ENCODE data around the gene PBXIP1. TPM values are rescaled to one million over a fixed set of nuclear protein-coding genes. Genes with fewer than 3 reads are reported as not detected.

The PBXIP1 gene
- total RNA-seq, 4 donors from 2014 or later = 52.5 to 120 (median 97.9) TPM

GRCh38 chr1:154936555-154937084 lies 19.3 kb downstream of the PBXIP1 start, which contains the start of gene PMVK:
TSS of gene PMVK (minus strand) at chr1:154936719. CDS start at chr1:154936685, 34 bp downstream.
- Histone ChIP-seq H3K27ac (peak within 1 kb of the TSS; percentile 88 to 100 (median 95)), H3K36me3 (peaks cover 0 to 7% (median 0%) of the 10 kb centered on the region in 3 donors), H3K4me1 (peaks cover 0 to 40% (median 12%) of the 10 kb centered on the region in 4 donors), H3K4me3 (peak within 1 kb of the TSS; percentile 65 to 72 (median 69)), H3K9me3 (no peaks in the 10 kb centered on the region), H3K27me3 (no peaks in the 10 kb centered on the region)
- TF ChIP-seq CTCF (IDR thresholded peaks at IDR 0.05) (peak; percentile 23 to 67 (median 45)), EP300 (IDR thresholded peaks at IDR 0.05) (peak in 1 of 2 donors; percentile 86), POLR2A (IDR thresholded peaks at IDR 0.05) (peak; percentile 17 to 78)
- WGBS, 2 donors = 0 to 1% methylated on average over 30 to 35 of the region's 45 CpGs
- DNase-seq (ENCODE audit: low spot score in 2 of 2) = peak; percentile 95 to 97

- TF ChIP-seq CTCF (IDR thresholded peaks at IDR 0.05) (no peak), EP300 (IDR thresholded peaks at IDR 0.05) (no peak), POLR2A (IDR thresholded peaks at IDR 0.05) (no peak)
- Histone ChIP-seq H3K4me1 (peaks cover 0 to 35% (median 10%) of the 10 kb centered on the region in 4 donors), H3K9me3 (no peaks in the 10 kb centered on the region), H3K36me3 (peaks cover 0 to 13% (median 0%) of the 10 kb centered on the region in 3 donors), H3K27ac (peak overlapping the region; percentile 88 to 100 (median 95)), H3K27me3 (no peaks in the 10 kb centered on the region), H3K4me3 (peak overlapping the region; percentile 65 to 72 (median 69))
- no peak for DNase-seq (ENCODE audit: low spot score in 2 of 2)
- 36 to 40% methylated on average over 27 of the region's 27 CpGs for whole genome bisulfite sequencing, 2 donors
Observed at GRCh38 chr1:154935749-154936554, 19.9 kb downstream of the PBXIP1 start.

- 94 to 96% methylated on average over 5 of the region's 5 CpGs for WGBS, 2 donors
- peaks cover 0 to 41% (median 10%) of the 10 kb centered on the region in 4 donors for H3K4me1 ChIP-seq
- no peak overlapping the region for H3K27ac ChIP-seq
- no peak for DNase-seq (ENCODE audit: low spot score in 2 of 2)
- H3K4me3 ChIP-seq = no peak overlapping the region
- TF ChIP-seq CTCF (IDR thresholded peaks at IDR 0.05) (no peak), POLR2A (IDR thresholded peaks at IDR 0.05) (no peak), EP300 (IDR thresholded peaks at IDR 0.05) (no peak)
- H3K9me3 ChIP-seq = no peaks in the 10 kb centered on the region
- no peaks in the 10 kb centered on the region for H3K27me3 ChIP-seq
- H3K36me3 ChIP-seq = peaks cover 0 to 28% (median 0%) of the 10 kb centered on the region in 3 donors
Observed at GRCh38 chr1:154934358-154934948, 21.4 kb downstream of the PBXIP1 start.

- 93 to 97% methylated on average over 11 of the region's 11 CpGs for WGBS, 2 donors
- Histone ChIP-seq H3K4me1 (peaks cover 0 to 30% (median 6%) of the 10 kb centered on the region in 4 donors), H3K4me3 (no peak overlapping the region), H3K27ac (peak overlapping the region in 1 of 4 donors; percentile 40), H3K27me3 (no peaks in the 10 kb centered on the region), H3K9me3 (no peaks in the 10 kb centered on the region), H3K36me3 (peaks cover 0 to 51% (median 5%) of the 10 kb centered on the region in 3 donors)
- no peak for TF ChIP-seq CTCF (IDR thresholded peaks at IDR 0.05)
- TF ChIP-seq POLR2A (IDR thresholded peaks at IDR 0.05) = no peak
- no peak for DNase-seq (ENCODE audit: low spot score in 2 of 2)
Observed at GRCh38 chr1:154931940-154932487, 23.9 kb downstream of the PBXIP1 start.
